Heart left ventricle (tissue), 13 donors: ENCODE data around the gene RREB1.

Experiments used
- CTCF ChIP-seq, 12 donors: fragments of 200-600 bp; sonication (generic) in 4 of 12; IDR thresholded peaks; one replicate each; pipeline versions ENCODE4 v1.5.0 to v1.8.0; 2018 to 2022; ENCODE audit warnings: antibody characterized with exemption in 12 of 12, mild to moderate bottlenecking in 5 of 12
- POLR2A ChIP-seq, 2 donors: fragments of 450-650 bp; IDR thresholded peaks; one replicate each; pipeline ENCODE4 v1.6.1; 2017; ENCODE audit warnings: antibody characterized with exemption in 2 of 2, mild to moderate bottlenecking in 2 of 2, moderate library complexity in 2 of 2
- donor health status: ischemic (EF 13 %, LVEDD 7.1; RV severe dilation, severe dysfunction).
- donor health status: DM: no; HTN: yes; CAD: no.
- donor health status: DM: no; HTN: no; CAD: no.
- donor health status: ischemic (EF 25% LVEDD 6.9; RV normal size, moderate dysfunction).
- donor health status: ischemic (EF 25% LVEDD 5.7; RV mildly dilated, moderate dysfunction).
- donor health status: ischemic (EF 35%, LVEDD 5.7; RV mildly dilated, moderate dysfunction).
- donor health status: nonischemic (EF 11% LVEDD 7.7; RV severe dilation, severe dysfunction).
- donor health status: DM: yes; HTN: yes; CAD: no.
- donor health status: PGD.
- donor health status: ischemic (EF 29% LVEDD 5.4; RV normal size, mild dysfunction).
- donor health status: nonischemic (EF 23%, LVEDD 6.1; RV moderate dilation, normal function).

- TF ChIP-seq POLR2A (IDR thresholded peaks at IDR 0.05) (no peak), CTCF (IDR thresholded peaks at IDR 0.05) (no peak)
These were observed 75.9 kb downstream of the RREB1 start for GRCh38 chr6:7183707-7184106.
